Glutamatergic neuron (in vitro differentiated cells): ENCODE data around the gene ZDHHC24. TPM values are rescaled to one million over a fixed set of nuclear protein-coding genes. Genes with fewer than 3 reads are reported as not detected.
A peak's percentile ranks its signal among the peaks of the same experiment; 100 is the strongest.

ENCODE experiments used
- DNase-seq: peaks from one replicate; pipeline ENCODE4 v3.0.0; 2022
- H3K27ac Mint-ChIP-seq: one replicate; pipeline ENCODE4 v1.8.0; 2020; ENCODE audit warnings: mild to moderate bottlenecking, mixed read lengths, inconsistent platforms; ENCODE audit not compliant: unreplicated experiment
- H3K27me3 Mint-ChIP-seq: one replicate; pipeline ENCODE4 v1.8.0; 2020; ENCODE audit warnings: mild to moderate bottlenecking, moderate library complexity, mixed read lengths, inconsistent platforms; ENCODE audit not compliant: unreplicated experiment
- H3K36me3 Mint-ChIP-seq: one replicate; pipeline ENCODE4 v1.8.0; 2020; ENCODE audit warnings: mild to moderate bottlenecking, mixed read lengths, inconsistent platforms; ENCODE audit not compliant: unreplicated experiment
- H3K4me1 Mint-ChIP-seq: one replicate; pipeline ENCODE4 v1.8.0; 2020; ENCODE audit warnings: mild to moderate bottlenecking, low read depth, mixed read lengths, inconsistent platforms; ENCODE audit not compliant: unreplicated experiment
- H3K4me3 Mint-ChIP-seq: one replicate; pipeline ENCODE4 v1.8.0; 2020; ENCODE audit warnings: mild to moderate bottlenecking, mixed read lengths, inconsistent platforms; ENCODE audit not compliant: unreplicated experiment
- H3K9me3 Mint-ChIP-seq: one replicate; pipeline ENCODE4 v1.8.0; 2020; ENCODE audit warnings: mild to moderate bottlenecking, moderate library complexity, mixed read lengths, inconsistent platforms; ENCODE audit not compliant: unreplicated experiment
- total RNA-seq: library from RNA; stranded (reverse); fragmentation: NEBNext Ultra II Directional; extraction: Animal tissue kit (Norgen Biotek cat#: 25700); gene quantifications from one replicate; pipeline ENCODE4 v1.2.1, GENCODE V29; 2021; ENCODE audit not compliant: unreplicated experiment
- TF ChIP-seq, protein P1 (sequence below): fragments of 200-600 bp; sonication (generic); IDR thresholded peaks from one replicate; pipeline ENCODE4 v1.5.0; 2021; ENCODE audit not compliant: partially characterized antibody, unreplicated experiment

The ZDHHC24 gene
- total RNA-seq, 1 donor from 2014 or later = 11.5 TPM

DNA sequence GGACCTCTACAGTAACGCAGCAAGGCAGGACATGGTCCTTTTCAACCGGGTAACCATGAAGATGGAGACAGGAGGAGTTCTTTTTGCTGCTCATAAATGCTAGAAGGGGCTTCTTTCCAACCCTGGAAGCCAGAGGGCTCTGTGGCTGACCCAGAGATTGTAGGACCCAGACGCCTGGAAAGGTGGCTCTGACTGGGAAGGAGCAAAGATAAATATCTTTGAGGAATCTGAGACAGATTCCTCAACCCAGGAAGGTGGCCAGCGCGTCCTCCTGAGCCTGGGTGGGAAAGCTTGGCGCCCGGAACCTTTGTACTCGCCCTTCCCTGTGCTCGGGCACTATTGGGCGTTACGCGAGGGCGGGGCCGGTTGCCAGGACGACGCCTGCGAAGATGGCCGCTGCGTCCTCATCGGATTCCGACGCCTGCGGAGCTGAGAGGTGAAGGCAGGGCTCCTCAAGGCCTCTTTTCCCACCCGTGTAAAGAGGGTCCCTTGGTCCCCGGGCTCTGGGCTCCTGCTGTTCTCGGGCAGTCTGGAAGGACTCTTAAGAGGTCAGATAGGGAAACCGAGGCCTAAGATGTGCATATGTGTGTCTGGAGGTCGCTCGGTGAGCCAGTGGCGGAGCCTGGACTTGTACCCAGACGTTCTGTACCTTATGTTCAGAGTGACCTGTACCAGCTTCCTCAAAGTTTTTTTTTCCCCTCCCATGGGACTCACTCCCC is 35.4 kb downstream of the ZDHHC24 start, which contains the start of gene BBS1:
Gene BBS1, plus strand, starts transcription at position 365 of the 719 bp plus-strand sequence. Its CDS starts 25 bp downstream, at position 390.
- peak within 1 kb of the TSS; percentile 98 for H3K4me3 Mint-ChIP-seq
- peak; percentile 91 for DNase-seq
- peak within 1 kb of the TSS; percentile 93 for H3K27ac Mint-ChIP-seq
- TF ChIP-seq, protein P1, sequence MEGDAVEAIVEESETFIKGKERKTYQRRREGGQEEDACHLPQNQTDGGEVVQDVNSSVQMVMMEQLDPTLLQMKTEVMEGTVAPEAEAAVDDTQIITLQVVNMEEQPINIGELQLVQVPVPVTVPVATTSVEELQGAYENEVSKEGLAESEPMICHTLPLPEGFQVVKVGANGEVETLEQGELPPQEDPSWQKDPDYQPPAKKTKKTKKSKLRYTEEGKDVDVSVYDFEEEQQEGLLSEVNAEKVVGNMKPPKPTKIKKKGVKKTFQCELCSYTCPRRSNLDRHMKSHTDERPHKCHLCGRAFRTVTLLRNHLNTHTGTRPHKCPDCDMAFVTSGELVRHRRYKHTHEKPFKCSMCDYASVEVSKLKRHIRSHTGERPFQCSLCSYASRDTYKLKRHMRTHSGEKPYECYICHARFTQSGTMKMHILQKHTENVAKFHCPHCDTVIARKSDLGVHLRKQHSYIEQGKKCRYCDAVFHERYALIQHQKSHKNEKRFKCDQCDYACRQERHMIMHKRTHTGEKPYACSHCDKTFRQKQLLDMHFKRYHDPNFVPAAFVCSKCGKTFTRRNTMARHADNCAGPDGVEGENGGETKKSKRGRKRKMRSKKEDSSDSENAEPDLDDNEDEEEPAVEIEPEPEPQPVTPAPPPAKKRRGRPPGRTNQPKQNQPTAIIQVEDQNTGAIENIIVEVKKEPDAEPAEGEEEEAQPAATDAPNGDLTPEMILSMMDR = no peak
- no peaks in the 10 kb centered on the region for H3K9me3 Mint-ChIP-seq
- H3K4me1 Mint-ChIP-seq = peaks cover 7% of the 10 kb centered on the region
- no peaks in the 10 kb centered on the region for H3K36me3 Mint-ChIP-seq
- H3K27me3 Mint-ChIP-seq = peaks cover 7% of the 10 kb centered on the region

DNA sequence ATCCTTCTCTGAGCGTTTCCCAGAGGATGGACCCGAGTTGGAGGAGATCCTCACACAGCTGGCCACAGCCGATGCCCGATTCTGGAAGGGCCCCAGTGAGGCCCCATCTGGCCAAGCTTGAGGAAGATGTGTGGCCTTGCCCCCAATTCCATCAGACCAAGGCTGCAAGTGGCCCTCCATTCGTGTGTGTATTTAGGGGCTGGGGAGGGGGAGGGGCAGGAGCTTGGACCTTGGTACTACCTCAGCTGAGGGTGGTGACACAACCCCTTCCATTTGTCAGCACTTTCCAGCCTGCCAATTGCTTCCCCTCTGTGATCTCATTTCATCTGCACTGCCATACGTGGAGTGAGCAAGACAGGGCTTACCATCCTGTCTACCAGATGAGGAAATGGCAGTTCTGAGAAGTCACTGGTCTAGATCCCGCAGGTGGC is 36.7 kb downstream of the ZDHHC24 start:
- no peaks in the 10 kb centered on the region for H3K9me3 Mint-ChIP-seq
- H3K27ac Mint-ChIP-seq = no peak overlapping the region
- TF ChIP-seq, protein P1 = no peak
- H3K27me3 Mint-ChIP-seq = peaks cover 7% of the 10 kb centered on the region
- H3K4me1 Mint-ChIP-seq = peaks cover 7% of the 10 kb centered on the region
- DNase-seq = no peak
- H3K4me3 Mint-ChIP-seq = no peak overlapping the region
- no peaks in the 10 kb centered on the region for H3K36me3 Mint-ChIP-seq

DNA sequence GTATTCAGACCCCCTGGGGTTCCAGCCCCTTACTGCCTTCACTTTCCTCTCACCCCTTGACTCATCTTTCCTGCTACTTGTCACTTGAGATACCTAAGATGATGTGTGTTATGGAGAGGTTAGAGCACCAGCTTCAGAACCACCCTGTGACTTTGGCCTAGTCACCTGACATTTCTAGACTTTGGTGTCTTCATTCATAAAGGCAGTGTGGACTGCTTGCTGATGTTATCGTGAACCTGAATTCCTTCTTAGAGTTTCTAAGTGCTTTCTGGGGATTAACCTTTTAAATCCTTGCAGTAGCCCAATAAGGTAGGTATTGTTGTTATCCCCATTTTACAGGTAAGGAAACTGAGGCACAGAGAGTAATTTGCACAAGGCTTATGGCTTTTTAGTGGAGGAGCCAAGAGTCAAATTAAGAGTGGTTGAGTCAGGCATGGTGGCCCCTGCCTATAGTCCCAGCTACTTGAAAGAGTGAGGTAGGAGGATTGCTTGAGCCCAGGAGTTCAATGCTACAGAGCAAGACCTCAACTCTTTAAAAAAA is 40.5 kb downstream of the ZDHHC24 start:
- Mint-ChIP-seq H3K9me3 (no peaks in the 10 kb centered on the region), H3K4me1 (no peaks in the 10 kb centered on the region), H3K27me3 (no peaks in the 10 kb centered on the region), H3K27ac (no peak overlapping the region), H3K4me3 (no peak overlapping the region), H3K36me3 (no peaks in the 10 kb centered on the region)
- TF ChIP-seq, protein P1 = no peak
- no peak for DNase-seq

DNA sequence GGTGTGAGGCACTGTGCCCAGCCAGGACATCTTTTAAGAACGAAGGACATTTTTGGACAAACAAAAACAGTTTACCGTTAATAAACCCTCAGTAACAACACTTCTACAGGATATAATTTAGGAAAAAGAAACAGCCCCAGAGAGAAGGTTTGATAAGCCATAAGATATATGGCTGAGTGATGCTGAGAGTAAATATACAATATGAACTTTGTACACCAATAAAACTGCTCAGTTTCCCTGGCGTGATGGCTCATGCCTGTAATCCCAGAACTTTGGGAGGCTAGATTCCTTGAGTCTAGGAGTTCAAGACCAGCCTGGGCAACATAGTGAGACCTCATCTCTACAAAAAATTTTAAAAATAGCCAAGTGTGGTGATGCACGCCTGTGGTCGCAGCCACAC is 47.3 kb downstream of the ZDHHC24 start:
- Mint-ChIP-seq H3K27ac (no peak overlapping the region), H3K36me3 (no peaks in the 10 kb centered on the region), H3K27me3 (no peaks in the 10 kb centered on the region), H3K4me1 (no peaks in the 10 kb centered on the region), H3K4me3 (no peak overlapping the region), H3K9me3 (no peaks in the 10 kb centered on the region)
- TF ChIP-seq, protein P1 = no peak
- DNase-seq = no peak

DNA sequence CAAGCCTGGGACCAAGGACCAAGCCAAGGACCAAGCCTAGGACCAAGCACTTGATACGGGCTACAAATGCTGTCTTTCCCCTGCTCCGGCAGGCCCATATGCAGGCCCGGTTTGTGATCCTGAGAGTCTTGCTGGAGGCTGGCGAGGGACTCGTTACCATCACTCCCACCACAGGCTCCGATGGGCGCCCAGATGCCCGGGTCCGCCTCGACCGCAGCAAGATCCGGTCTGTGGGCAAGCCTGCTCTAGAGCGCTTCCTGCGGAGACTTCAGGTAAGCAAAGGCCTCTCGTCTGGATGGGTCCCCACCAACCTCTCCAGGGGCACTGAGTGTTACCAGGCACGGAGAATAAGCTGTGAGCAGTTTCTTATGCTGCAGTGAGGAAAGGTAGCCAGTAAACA is 48.6 kb downstream of the ZDHHC24 start:
- Mint-ChIP-seq H3K4me1 (peaks cover 1% of the 10 kb centered on the region), H3K36me3 (peaks cover 4% of the 10 kb centered on the region), H3K9me3 (no peaks in the 10 kb centered on the region), H3K27ac (no peak overlapping the region), H3K4me3 (no peak overlapping the region), H3K27me3 (no peaks in the 10 kb centered on the region)
- no peak for DNase-seq
- TF ChIP-seq, protein P1 = no peak
